Activated naive CD8-positive, alpha-beta T cell treated with anti-CD3 and anti-CD28 coated beads, Interleukin-2, amount 10 ng/mL, durations not matched to agents 7 days and 5 days (primary cell): Measurements from ENCODE around the gene OR4C13. TPM values are rescaled to one million over a fixed set of nuclear protein-coding genes. Genes with fewer than 3 reads are reported as not detected.
"Not testable (repeated sequence)": the region's sequence is repeated elsewhere in the genome, so short reads cannot be mapped to it uniquely, and the experiment has no call there.

Source experiments
- ATAC-seq: fragments of 150-1000 bp; cut with Tn5 transposase; one replicate; pipeline ENCODE4 v1.10.0; 2021; ENCODE audit warnings: low read depth, moderate library complexity
- POLR2A ChIA-PET: fragments of 350-600 bp; sonication (Branson Sonifier 250); formaldehyde crosslinking; loops from one replicate; lab custom pipeline; 2021; ENCODE audit warnings: antibody characterized with exemption; lab: Charles Lee
- DNase-seq: peaks from one replicate; pipeline ENCODE4 v3.0.0; 2021
- H3K27ac Mint-ChIP-seq: one replicate; pipeline ENCODE4 v1.8.0; 2022; ENCODE audit warnings: mild to moderate bottlenecking, mixed read lengths
- H3K27me3 Mint-ChIP-seq: one replicate; pipeline ENCODE4 v1.8.0; 2022; ENCODE audit warnings: mild to moderate bottlenecking, moderate library complexity, mixed read lengths
- H3K36me3 Mint-ChIP-seq: one replicate; pipeline ENCODE4 v1.8.0; 2021; ENCODE audit warnings: mild to moderate bottlenecking, mixed read lengths
- H3K4me1 Mint-ChIP-seq: one replicate; pipeline ENCODE4 v1.8.0; 2021; ENCODE audit warnings: mixed read lengths
- H3K4me3 Mint-ChIP-seq: one replicate; pipeline ENCODE4 v1.8.0; 2022; ENCODE audit warnings: mild to moderate bottlenecking, moderate library complexity, mixed read lengths
- H3K9me3 Mint-ChIP-seq: one replicate; pipeline ENCODE4 v1.8.0; 2021; ENCODE audit warnings: mixed read lengths
- total RNA-seq, 2 experiments: library from RNA; stranded (reverse); gene quantifications; one replicate each; pipeline ENCODE4 v1.2.3, GENCODE V29; 2021

OR4C13 gene
- not detected for total RNA-seq

GRCh38 chr11:49952091-49952490, at the start of gene OR4C13:
OR4C13 (plus strand) TSS chr11:49952391; CDS start chr11:49952423, 32 bp downstream.
- ATAC-seq, result no peak
- no peaks in the 10 kb centered on the region for H3K36me3 Mint-ChIP-seq
- H3K4me1 Mint-ChIP-seq, result no peaks in the 10 kb centered on the region
- H3K27me3 Mint-ChIP-seq, result no peaks in the 10 kb centered on the region
- H3K27ac Mint-ChIP-seq, result no peak within 1 kb of the TSS
- H3K4me3 Mint-ChIP-seq, result no peak within 1 kb of the TSS
- POLR2A ChIA-PET, result no interaction called here
- no peak for DNase-seq
- no peaks in the 10 kb centered on the region for H3K9me3 Mint-ChIP-seq

- H3K4me3 Mint-ChIP-seq, H3K36me3 Mint-ChIP-seq, H3K27me3 Mint-ChIP-seq, H3K9me3 Mint-ChIP-seq, H3K4me1 Mint-ChIP-seq, POLR2A ChIA-PET, ATAC-seq, DNase-seq, H3K27ac Mint-ChIP-seq: not testable (repeated sequence)
Measured at GRCh38 chr11:49911516-49911915, 40.7 kb upstream of the OR4C13 start.

GRCh38 chr11:49948701-49949100, 3.5 kb upstream of the OR4C13 start:
- ATAC-seq, POLR2A ChIA-PET, H3K36me3 Mint-ChIP-seq, H3K27ac Mint-ChIP-seq, H3K27me3 Mint-ChIP-seq, H3K4me1 Mint-ChIP-seq, H3K4me3 Mint-ChIP-seq, H3K9me3 Mint-ChIP-seq, DNase-seq: not testable (repeated sequence)

GRCh38 chr11:49973439-49973838, 21.2 kb downstream of the OR4C13 start:
- H3K27ac Mint-ChIP-seq, ATAC-seq, H3K36me3 Mint-ChIP-seq, H3K4me1 Mint-ChIP-seq, H3K27me3 Mint-ChIP-seq, H3K9me3 Mint-ChIP-seq, DNase-seq, POLR2A ChIA-PET, H3K4me3 Mint-ChIP-seq: not testable (repeated sequence)

GRCh38 chr11:49982435-49982834, 30.2 kb downstream of the OR4C13 start, which contains the start of gene OR4C12:
OR4C12 (minus strand) TSS chr11:49982535; CDS start chr11:49982501, 34 bp downstream.
- DNase-seq, H3K4me1 Mint-ChIP-seq, H3K36me3 Mint-ChIP-seq, ATAC-seq, H3K9me3 Mint-ChIP-seq, POLR2A ChIA-PET, H3K27me3 Mint-ChIP-seq, H3K27ac Mint-ChIP-seq, H3K4me3 Mint-ChIP-seq: not testable (repeated sequence)

- Mint-ChIP-seq H3K27ac (no peak overlapping the region), H3K36me3 (no peaks in the 10 kb centered on the region), H3K9me3 (peaks cover 2% of the 10 kb centered on the region), H3K27me3 (no peaks in the 10 kb centered on the region), H3K4me1 (no peaks in the 10 kb centered on the region), H3K4me3 (no peak overlapping the region)
- no peak for DNase-seq
- no peak for ATAC-seq
- POLR2A ChIA-PET, result no interaction called here
Measured at GRCh38 chr11:49995565-49995964, 43.4 kb downstream of the OR4C13 start.

Other genes starting within 250 kb of the OR4C13 start
- gene OR4C12, start 30.1 kb downstream of the OR4C13 start, total RNA-seq, result not detected
- gene OR4C45, start 80.5 kb downstream of the OR4C13 start, total RNA-seq, result not detected